Breast epithelium (tissue), 4 donors: Measurements from ENCODE around the gene RBMS2. TPM values are rescaled to one million over a fixed set of nuclear protein-coding genes. Genes with fewer than 3 reads are reported as not detected.
"Not testable (repeated sequence)": the region's sequence is repeated elsewhere in the genome, so short reads cannot be mapped to it uniquely, and the experiment has no call there.

Experiments used
- DNase-seq, 2 donors: peaks; one replicate each; pipeline ENCODE4 v3.0.0-alpha.2; 2019; ENCODE audit warnings: low spot score in 2 of 2
- H3K27ac ChIP-seq, 2 donors: fragments of 200-600 bp; sonication (generic) in 1 of 2; one replicate each; pipeline ENCODE4 v1.5.1; 2016 to 2019; ENCODE audit warnings: mild to moderate bottlenecking in 1 of 2
- H3K27me3 ChIP-seq, 2 donors: fragments of 200-600 bp; sonication (generic) in 1 of 2; one replicate each; pipeline versions ENCODE4 v1.5.1 to v1.6.0; 2017 to 2019; ENCODE audit warnings: control low read depth in 1 of 2, mild to moderate bottlenecking in 1 of 2
- H3K36me3 ChIP-seq: fragments of 200-600 bp; one replicate; pipeline ENCODE4 v1.5.1; 2019
- H3K4me1 ChIP-seq, 2 donors: fragments of 200-600 bp; sonication (generic); one replicate each; pipeline ENCODE4 v1.5.1; 2016 to 2019; ENCODE audit warnings: control low read depth in 1 of 2
- H3K4me3 ChIP-seq, 3 donors: fragments of 200-600 bp; sonication (generic); 1 replicate in 2 of 3; 2 replicates in 1 of 3; pipeline ENCODE4 v1.5.1; 2016 to 2019; ENCODE audit warnings: mild to moderate bottlenecking in 3 of 3, moderate library complexity in 2 of 3
- H3K9me3 ChIP-seq, 2 donors: fragments of 200-600 bp; sonication (generic) in 1 of 2; one replicate each; pipeline ENCODE4 v1.5.1; 2016 to 2019; ENCODE audit warnings: control low read depth in 1 of 2
- POLR2A ChIP-seq: fragments of 450-650 bp; IDR thresholded peaks from one replicate; pipeline ENCODE4 v1.6.1; 2016; ENCODE audit warnings: antibody characterized with exemption, mild to moderate bottlenecking, moderate library complexity
- POLR2AphosphoS5 ChIP-seq, 3 donors: sonication (generic); formaldehyde crosslinking; IDR thresholded peaks; one replicate each; pipeline ENCODE4 v1.6.1; 2017; ENCODE audit warnings: antibody characterized with exemption in 3 of 3
- intact Hi-C: fragments of 100-400 bp; cut with DNase I; formaldehyde crosslinking; loops from one replicate; pipeline ENCODE4 v1.15.1; 2023; ENCODE audit warnings: low total_unique reads
- total RNA-seq, 3 donors: library from RNA; depleted of rRNA; stranded (reverse); fragments of >200 nt; gene quantifications; one replicate each; pipeline ENCODE4 v1.1.0, GENCODE V29; 2016
- TF ChIP-seq, protein P1 (sequence below), 3 donors: fragments of 450-650 bp; IDR thresholded peaks; one replicate each; pipeline ENCODE4 v1.5.1; 2016 to 2017; ENCODE audit warnings: antibody characterized with exemption in 3 of 3, mild to moderate bottlenecking in 3 of 3, moderate library complexity in 3 of 3

Gene RBMS2
- total RNA-seq, 3 donors from 2014 or later, result 22.9 to 27.5 (median 27.2) TPM

- H3K36me3 ChIP-seq, result no peaks in the 10 kb centered on the region
- intact Hi-C loops, result loop anchor here (10.0 kb wide), 1 partner anchor 57 kb away; no protein-coding TSS in a partner anchor
- H3K27me3 ChIP-seq, result no peaks in the 10 kb centered on the region
- no peaks in the 10 kb centered on the region for H3K4me1 ChIP-seq
- TF ChIP-seq, protein P1, sequence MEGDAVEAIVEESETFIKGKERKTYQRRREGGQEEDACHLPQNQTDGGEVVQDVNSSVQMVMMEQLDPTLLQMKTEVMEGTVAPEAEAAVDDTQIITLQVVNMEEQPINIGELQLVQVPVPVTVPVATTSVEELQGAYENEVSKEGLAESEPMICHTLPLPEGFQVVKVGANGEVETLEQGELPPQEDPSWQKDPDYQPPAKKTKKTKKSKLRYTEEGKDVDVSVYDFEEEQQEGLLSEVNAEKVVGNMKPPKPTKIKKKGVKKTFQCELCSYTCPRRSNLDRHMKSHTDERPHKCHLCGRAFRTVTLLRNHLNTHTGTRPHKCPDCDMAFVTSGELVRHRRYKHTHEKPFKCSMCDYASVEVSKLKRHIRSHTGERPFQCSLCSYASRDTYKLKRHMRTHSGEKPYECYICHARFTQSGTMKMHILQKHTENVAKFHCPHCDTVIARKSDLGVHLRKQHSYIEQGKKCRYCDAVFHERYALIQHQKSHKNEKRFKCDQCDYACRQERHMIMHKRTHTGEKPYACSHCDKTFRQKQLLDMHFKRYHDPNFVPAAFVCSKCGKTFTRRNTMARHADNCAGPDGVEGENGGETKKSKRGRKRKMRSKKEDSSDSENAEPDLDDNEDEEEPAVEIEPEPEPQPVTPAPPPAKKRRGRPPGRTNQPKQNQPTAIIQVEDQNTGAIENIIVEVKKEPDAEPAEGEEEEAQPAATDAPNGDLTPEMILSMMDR (IDR thresholded peaks at IDR 0.05), result no peak
- TF ChIP-seq POLR2A (no peak), POLR2AphosphoS5 (IDR thresholded peaks at IDR 0.05) (no peak)
- H3K4me3 ChIP-seq, result no peak overlapping the region
- H3K9me3 ChIP-seq, result no peaks in the 10 kb centered on the region
- H3K27ac ChIP-seq, result no peak overlapping the region
- no peak for DNase-seq
Measured at GRCh38 chr12:56572288-56572687, 50.7 kb downstream of the RBMS2 start.

GRCh38 chr12:56574210-56574609 lies 52.6 kb downstream of the RBMS2 start:
- DNase-seq, result no peak
- Histone ChIP-seq H3K4me3 (no peak overlapping the region), H3K27me3 (no peaks in the 10 kb centered on the region), H3K36me3 (no peaks in the 10 kb centered on the region), H3K4me1 (no peaks in the 10 kb centered on the region), H3K9me3 (no peaks in the 10 kb centered on the region), H3K27ac (no peak overlapping the region)
- TF ChIP-seq POLR2AphosphoS5 (IDR thresholded peaks at IDR 0.05), result no peak
- no peak for TF ChIP-seq POLR2A
- TF ChIP-seq, protein P1 (IDR thresholded peaks at IDR 0.05), result no peak
- intact Hi-C loops, result loop anchor here (10.0 kb wide), 1 partner anchor 59 kb away; no protein-coding TSS in a partner anchor

GRCh38 chr12:56577248-56577647 lies 55.6 kb downstream of the RBMS2 start:
- DNase-seq, H3K9me3 ChIP-seq, H3K4me3 ChIP-seq, H3K27ac ChIP-seq, H3K4me1 ChIP-seq, H3K27me3 ChIP-seq, H3K36me3 ChIP-seq: not testable (repeated sequence)
- intact Hi-C loops, result loop anchor here (10.0 kb wide), 1 partner anchor 62 kb away; no protein-coding TSS in a partner anchor

DNA sequence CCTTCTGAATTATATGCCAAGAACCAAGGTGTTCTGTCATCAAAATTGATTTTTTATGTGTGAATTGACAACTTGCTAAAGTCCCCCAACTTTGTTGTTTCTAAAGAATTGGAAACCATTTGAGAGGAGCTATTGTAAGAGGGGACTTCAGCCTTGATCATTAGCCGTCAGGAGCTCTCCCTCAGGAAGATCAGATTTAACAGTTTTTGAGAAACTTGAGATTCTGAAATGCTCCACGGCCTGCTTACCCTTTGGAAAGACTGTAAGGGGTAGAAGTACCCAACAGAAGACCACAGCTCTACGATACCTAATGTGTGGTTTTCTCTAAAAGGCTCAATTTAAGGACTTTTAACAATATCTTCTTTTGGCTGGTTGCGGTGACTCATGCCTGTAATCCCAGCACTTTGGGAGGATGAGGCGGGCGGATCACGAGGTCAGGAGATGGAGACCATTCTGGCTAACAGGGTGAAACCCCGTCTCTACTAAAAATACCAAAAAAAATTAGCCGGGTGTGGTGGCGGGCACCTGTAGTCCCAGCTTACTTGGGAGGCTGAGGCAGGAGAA lies 57.4 kb downstream of the RBMS2 start:
- peaks cover 9% of the 10 kb centered on the region for H3K36me3 ChIP-seq
- intact Hi-C loops, result loop anchor here (10.0 kb wide), 1 partner anchor 64 kb away; no protein-coding TSS in a partner anchor

DNA sequence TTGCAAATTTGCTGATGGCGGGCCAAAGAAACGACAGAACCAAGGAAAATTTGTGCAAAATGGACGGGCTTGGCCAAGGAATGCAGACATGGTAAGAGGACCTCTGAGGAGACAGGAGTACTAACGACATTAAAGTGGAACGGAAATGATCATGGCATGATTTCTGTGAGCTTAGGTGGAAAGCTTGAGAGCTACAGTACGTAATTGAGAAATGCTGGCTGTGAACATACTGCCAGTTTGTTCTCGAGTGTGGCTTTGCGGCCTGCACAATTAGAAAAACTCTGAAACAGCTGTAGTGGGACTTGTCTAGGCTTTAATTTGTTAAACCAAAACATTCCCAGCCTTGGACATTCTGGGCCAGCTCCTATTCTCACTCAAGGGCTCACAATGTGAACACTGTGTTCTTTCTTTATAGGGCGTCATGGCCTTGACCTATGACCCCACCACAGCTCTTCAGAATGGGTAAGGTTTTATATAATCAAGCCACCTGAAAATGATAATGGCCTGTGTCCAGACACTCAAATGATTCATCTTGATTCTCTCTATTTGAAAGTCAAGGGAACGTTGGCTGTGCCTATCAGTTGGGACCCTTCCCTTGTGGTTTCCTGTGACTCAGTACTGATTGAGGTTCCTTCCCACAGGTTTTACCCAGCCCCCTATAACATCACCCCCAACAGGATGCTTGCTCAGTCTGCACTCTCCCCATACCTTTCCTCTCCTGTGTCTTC lies 60.0 kb downstream of the RBMS2 start:
- TF ChIP-seq POLR2AphosphoS5 (IDR thresholded peaks at IDR 0.05) (no peak), POLR2A (no peak)
- TF ChIP-seq, protein P1 (IDR thresholded peaks at IDR 0.05), result no peak

More for the DNA sequence above, 57.4 kb downstream of the RBMS2 start:
- Histone ChIP-seq H3K9me3 (no peaks in the 10 kb centered on the region), H3K27me3 (no peaks in the 10 kb centered on the region), H3K4me3 (no peak overlapping the region), H3K27ac (no peak overlapping the region), H3K4me1 (no peaks in the 10 kb centered on the region)
- TF ChIP-seq POLR2AphosphoS5 (IDR thresholded peaks at IDR 0.05) (no peak), POLR2A (no peak)
- TF ChIP-seq, protein P1 (IDR thresholded peaks at IDR 0.05), result no peak
- DNase-seq, result no peak

More for the DNA sequence above, 60.0 kb downstream of the RBMS2 start:
- Histone ChIP-seq H3K27me3 (no peaks in the 10 kb centered on the region), H3K4me3 (no peak overlapping the region), H3K4me1 (no peaks in the 10 kb centered on the region), H3K27ac (no peak overlapping the region), H3K36me3 (peaks cover 9% of the 10 kb centered on the region), H3K9me3 (no peaks in the 10 kb centered on the region)
- DNase-seq, result no peak
- intact Hi-C loops, result no loop called here
